Fibroblast of lung (primary cell): ENCODE data around the gene NOD1.

Source experiments
- CTCF ChIP-seq, 2 donors: IDR thresholded peaks in 1 of 2; conservative IDR thresholded peaks in 1 of 2; 1 replicate in 1 of 2; 2 replicates in 1 of 2; pipeline ENCODE4 v1.5.1; 2011 to 2012; ENCODE audit warnings: low read length in 2 of 2, control low read depth in 1 of 2, inconsistent platforms in 1 of 2, low read depth in 1 of 2, mild to moderate bottlenecking in 1 of 2
- EZH2 ChIP-seq: IDR thresholded peaks from 2 replicates; pipeline ENCODE4 v1.5.1; 2012; ENCODE audit warnings: low read length, control low read depth, mild to moderate bottlenecking; ENCODE audit errors: missing control alignments

- no peak for TF ChIP-seq CTCF (conservative IDR thresholded peaks at IDR 0.05 in 1 of 2, IDR thresholded peaks at IDR 0.05 in 1 of 2; ENCODE audit: low read depth in 1 of 2, low read length in 2 of 2)
- no peak for TF ChIP-seq EZH2
Measured at GRCh38 chr7:30411173-30411572, 67.4 kb downstream of the NOD1 start.
